Measurements from ENCODE around the gene CAPN5. TPM values are rescaled to one million over a fixed set of nuclear protein-coding genes. Genes with fewer than 3 reads are reported as not detected.

CAPN5 gene
- total and polyA plus RNA-seq, 4 donors = 6.5 to 25.8 (median 18.2) TPM

DNA sequence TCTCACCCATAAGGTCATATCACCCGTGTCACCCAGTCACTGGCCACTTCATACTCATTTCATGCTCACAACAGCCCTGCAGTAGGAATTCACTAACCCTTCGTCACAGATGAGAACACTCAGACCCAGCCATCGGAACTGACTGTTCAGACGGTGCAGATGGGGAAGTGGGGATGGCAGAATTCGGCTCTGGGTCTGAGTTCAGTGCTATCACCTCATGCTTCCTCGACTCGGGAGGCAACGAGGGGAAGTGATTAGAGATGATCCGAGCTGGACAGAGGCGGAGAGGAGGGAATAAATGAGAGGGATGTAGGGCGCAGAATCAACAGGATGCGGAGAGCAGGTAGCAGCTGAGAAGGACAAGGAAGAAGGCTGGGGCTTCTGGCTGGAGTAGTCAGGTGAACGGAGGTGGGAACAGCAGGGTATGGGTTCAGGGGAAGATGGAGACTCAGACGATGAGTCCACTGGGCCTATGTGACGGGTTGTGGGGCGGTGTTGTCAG, 27.9 kb upstream of the CAPN5 start:
- H3K9ac ChIP-seq (ENCODE audit: low read depth in 1 of 2, low read length in 2 of 2) = no peak overlapping the region
- no peak overlapping the region for H3K27ac ChIP-seq (ENCODE audit: low read depth in 1 of 2, low read length in 2 of 2)
- peaks cover 0 to 5% (median 1%) of the 10 kb centered on the region in 4 donors for H3K27me3 ChIP-seq (ENCODE audit: control insufficient read depth in 4 of 4, insufficient read depth in 4 of 4, low read length in 3 of 4)
- no peaks in the 10 kb centered on the region for H3K9me3 ChIP-seq (ENCODE audit: control insufficient read depth in 4 of 4, low read length in 3 of 4)
- DNase-seq (ENCODE audit: low spot score) = peak; percentile 19
- H3K4me3 ChIP-seq (ENCODE audit: low read depth in 1 of 3, low read length in 3 of 3) = no peak overlapping the region
- no peak for TF ChIP-seq HNF4G (IDR thresholded peaks at IDR 0.05)
- TF ChIP-seq, protein P1, sequence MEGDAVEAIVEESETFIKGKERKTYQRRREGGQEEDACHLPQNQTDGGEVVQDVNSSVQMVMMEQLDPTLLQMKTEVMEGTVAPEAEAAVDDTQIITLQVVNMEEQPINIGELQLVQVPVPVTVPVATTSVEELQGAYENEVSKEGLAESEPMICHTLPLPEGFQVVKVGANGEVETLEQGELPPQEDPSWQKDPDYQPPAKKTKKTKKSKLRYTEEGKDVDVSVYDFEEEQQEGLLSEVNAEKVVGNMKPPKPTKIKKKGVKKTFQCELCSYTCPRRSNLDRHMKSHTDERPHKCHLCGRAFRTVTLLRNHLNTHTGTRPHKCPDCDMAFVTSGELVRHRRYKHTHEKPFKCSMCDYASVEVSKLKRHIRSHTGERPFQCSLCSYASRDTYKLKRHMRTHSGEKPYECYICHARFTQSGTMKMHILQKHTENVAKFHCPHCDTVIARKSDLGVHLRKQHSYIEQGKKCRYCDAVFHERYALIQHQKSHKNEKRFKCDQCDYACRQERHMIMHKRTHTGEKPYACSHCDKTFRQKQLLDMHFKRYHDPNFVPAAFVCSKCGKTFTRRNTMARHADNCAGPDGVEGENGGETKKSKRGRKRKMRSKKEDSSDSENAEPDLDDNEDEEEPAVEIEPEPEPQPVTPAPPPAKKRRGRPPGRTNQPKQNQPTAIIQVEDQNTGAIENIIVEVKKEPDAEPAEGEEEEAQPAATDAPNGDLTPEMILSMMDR (IDR thresholded peaks at IDR 0.05; ENCODE audit: low read depth, low read length, missing input control) = no peak
- no peak for TF ChIP-seq JUND (IDR thresholded peaks at IDR 0.05)
- TF ChIP-seq SP1 (IDR thresholded peaks at IDR 0.05) = no peak
- no peak for TF ChIP-seq FOXA1 (IDR thresholded peaks at IDR 0.05)
- no peak for TF ChIP-seq YY1 (IDR thresholded peaks at IDR 0.05)
- TF ChIP-seq, protein P2, sequence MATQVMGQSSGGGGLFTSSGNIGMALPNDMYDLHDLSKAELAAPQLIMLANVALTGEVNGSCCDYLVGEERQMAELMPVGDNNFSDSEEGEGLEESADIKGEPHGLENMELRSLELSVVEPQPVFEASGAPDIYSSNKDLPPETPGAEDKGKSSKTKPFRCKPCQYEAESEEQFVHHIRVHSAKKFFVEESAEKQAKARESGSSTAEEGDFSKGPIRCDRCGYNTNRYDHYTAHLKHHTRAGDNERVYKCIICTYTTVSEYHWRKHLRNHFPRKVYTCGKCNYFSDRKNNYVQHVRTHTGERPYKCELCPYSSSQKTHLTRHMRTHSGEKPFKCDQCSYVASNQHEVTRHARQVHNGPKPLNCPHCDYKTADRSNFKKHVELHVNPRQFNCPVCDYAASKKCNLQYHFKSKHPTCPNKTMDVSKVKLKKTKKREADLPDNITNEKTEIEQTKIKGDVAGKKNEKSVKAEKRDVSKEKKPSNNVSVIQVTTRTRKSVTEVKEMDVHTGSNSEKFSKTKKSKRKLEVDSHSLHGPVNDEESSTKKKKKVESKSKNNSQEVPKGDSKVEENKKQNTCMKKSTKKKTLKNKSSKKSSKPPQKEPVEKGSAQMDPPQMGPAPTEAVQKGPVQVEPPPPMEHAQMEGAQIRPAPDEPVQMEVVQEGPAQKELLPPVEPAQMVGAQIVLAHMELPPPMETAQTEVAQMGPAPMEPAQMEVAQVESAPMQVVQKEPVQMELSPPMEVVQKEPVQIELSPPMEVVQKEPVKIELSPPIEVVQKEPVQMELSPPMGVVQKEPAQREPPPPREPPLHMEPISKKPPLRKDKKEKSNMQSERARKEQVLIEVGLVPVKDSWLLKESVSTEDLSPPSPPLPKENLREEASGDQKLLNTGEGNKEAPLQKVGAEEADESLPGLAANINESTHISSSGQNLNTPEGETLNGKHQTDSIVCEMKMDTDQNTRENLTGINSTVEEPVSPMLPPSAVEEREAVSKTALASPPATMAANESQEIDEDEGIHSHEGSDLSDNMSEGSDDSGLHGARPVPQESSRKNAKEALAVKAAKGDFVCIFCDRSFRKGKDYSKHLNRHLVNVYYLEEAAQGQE (IDR thresholded peaks at IDR 0.05) = no peak
- TF ChIP-seq TAF1 (conservative IDR thresholded peaks at IDR 0.05) = no peak
- TF ChIP-seq GABPA (IDR thresholded peaks at IDR 0.05 in 1 of 2, conservative IDR thresholded peaks at IDR 0.05 in 1 of 2) = no peak
- H3K36me3 ChIP-seq (ENCODE audit: control insufficient read depth in 4 of 4, insufficient read depth in 3 of 4, low read depth in 1 of 4, low read length in 3 of 4) = no peaks in the 10 kb centered on the region
- WGBS = 74% methylated on average over 16 of the region's 16 CpGs
- peaks cover 0 to 12% (median 3%) of the 10 kb centered on the region in 4 donors for H3K4me1 ChIP-seq (ENCODE audit: control insufficient read depth in 4 of 4, insufficient read depth in 4 of 4, low read length in 3 of 4)

DNA sequence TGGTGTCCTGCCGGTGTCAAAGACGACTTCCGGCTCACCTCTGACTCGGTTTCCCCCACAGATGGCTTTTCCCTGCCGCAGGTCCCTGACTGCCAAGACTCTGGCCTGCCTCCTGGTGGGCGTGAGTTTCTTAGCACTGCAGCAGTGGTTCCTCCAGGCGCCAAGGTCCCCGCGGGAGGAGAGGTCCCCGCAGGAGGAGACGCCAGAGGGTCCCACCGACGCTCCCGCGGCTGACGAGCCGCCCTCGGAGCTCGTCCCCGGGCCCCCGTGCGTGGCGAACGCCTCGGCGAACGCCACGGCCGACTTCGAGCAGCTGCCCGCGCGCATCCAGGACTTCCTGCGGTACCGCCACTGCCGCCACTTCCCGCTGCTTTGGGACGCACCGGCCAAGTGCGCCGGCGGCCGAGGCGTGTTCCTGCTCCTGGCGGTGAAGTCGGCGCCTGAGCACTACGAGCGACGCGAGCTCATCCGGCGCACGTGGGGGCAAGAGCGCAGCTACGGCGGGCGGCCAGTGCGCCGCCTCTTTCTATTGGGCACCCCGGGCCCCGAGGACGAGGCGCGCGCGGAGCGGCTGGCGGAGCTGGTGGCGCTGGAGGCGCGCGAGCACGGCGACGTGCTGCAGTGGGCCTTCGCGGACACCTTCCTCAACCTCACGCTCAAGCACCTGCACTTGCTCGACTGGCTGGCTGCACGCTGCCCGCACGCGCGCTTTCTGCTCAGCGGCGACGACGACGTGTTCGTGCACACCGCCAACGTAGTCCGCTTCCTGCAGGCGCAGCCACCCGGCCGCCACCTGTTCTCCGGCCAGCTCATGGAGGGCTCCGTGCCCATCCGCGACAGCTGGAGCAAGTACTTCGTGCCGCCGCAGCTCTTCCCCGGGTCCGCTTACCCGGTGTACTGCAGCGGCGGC, 27.0 kb upstream of the CAPN5 start:
- DNase-seq (ENCODE audit: low spot score) = peak; percentile 40
- H3K27ac ChIP-seq (ENCODE audit: low read depth in 1 of 2, low read length in 2 of 2) = no peak overlapping the region

More for the DNA sequence above, 27.0 kb upstream of the CAPN5 start:
- Histone ChIP-seq H3K4me3 (ENCODE audit: low read depth in 1 of 3, low read length in 3 of 3) (peak overlapping the region in 2 of 3 donors; percentile 27 to 39), H3K9ac (ENCODE audit: low read depth in 1 of 2, low read length in 2 of 2) (no peak overlapping the region), H3K4me1 (ENCODE audit: control insufficient read depth in 4 of 4, insufficient read depth in 4 of 4, low read length in 3 of 4) (peaks cover 0 to 12% (median 3%) of the 10 kb centered on the region in 4 donors), H3K9me3 (ENCODE audit: control insufficient read depth in 4 of 4, low read length in 3 of 4) (no peaks in the 10 kb centered on the region), H3K27me3 (ENCODE audit: control insufficient read depth in 4 of 4, insufficient read depth in 4 of 4, low read length in 3 of 4) (peaks cover 0 to 5% (median 1%) of the 10 kb centered on the region in 4 donors), H3K36me3 (ENCODE audit: control insufficient read depth in 4 of 4, insufficient read depth in 3 of 4, low read depth in 1 of 4, low read length in 3 of 4) (no peaks in the 10 kb centered on the region)
- TF ChIP-seq, protein P1 (IDR thresholded peaks at IDR 0.05; ENCODE audit: low read depth, low read length, missing input control) = peak; percentile 13
- TF ChIP-seq, protein P3, sequence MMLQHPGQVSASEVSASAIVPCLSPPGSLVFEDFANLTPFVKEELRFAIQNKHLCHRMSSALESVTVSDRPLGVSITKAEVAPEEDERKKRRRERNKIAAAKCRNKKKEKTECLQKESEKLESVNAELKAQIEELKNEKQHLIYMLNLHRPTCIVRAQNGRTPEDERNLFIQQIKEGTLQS (IDR thresholded peaks at IDR 0.05) = no peak
- no peak for TF ChIP-seq HNF4G (IDR thresholded peaks at IDR 0.05)
- no peak for TF ChIP-seq JUND (IDR thresholded peaks at IDR 0.05)
- no peak for TF ChIP-seq TAF1 (conservative IDR thresholded peaks at IDR 0.05)
- no peak for TF ChIP-seq NR2F2 (IDR thresholded peaks at IDR 0.05)
- TF ChIP-seq HNF4A (conservative IDR thresholded peaks at IDR 0.05) = no peak
- peak in 1 of 2 donors; percentile 31 for TF ChIP-seq RAD21 (IDR thresholded peaks at IDR 0.05)
- TF ChIP-seq RXRA (IDR thresholded peaks at IDR 0.05) = no peak
- WGBS = 17% methylated on average over 109 of the region's 109 CpGs

Measured in liver (tissue), 9 donors.